Activated CD8-positive, alpha-beta T cell treated with anti-CD3 and anti-CD28 coated beads for 36 hours (primary cell): ENCODE results near the gene CAT. TPM values are rescaled to one million over a fixed set of nuclear protein-coding genes. Genes with fewer than 3 reads are reported as not detected.

Source experiments
- ATAC-seq: fragments of 200-7000 bp; cut with Tn5 transposase; one replicate; pipeline ENCODE4 v1.10.0; 2021; ENCODE audit warnings: mild to moderate bottlenecking, moderate library complexity
- CTCF ChIA-PET: fragments of 350-600 bp; sonication (Branson Sonifier 250); formaldehyde crosslinking; loops from one replicate; lab custom pipeline; 2021; ENCODE audit warnings: antibody characterized with exemption; lab: Charles Lee
- POLR2A ChIA-PET: fragments of 350-600 bp; sonication (Branson Sonifier 250); formaldehyde crosslinking; loops from one replicate; lab custom pipeline; 2021; ENCODE audit warnings: antibody characterized with exemption; lab: Charles Lee
- DNase-seq: peaks from one replicate; pipeline ENCODE4 v3.0.0-alpha.2; 2020
- H3K27ac Mint-ChIP-seq: one replicate; pipeline ENCODE4 v1.8.0; 2021; ENCODE audit warnings: mild to moderate bottlenecking, mixed read lengths
- H3K27me3 Mint-ChIP-seq: one replicate; pipeline ENCODE4 v1.8.0; 2021; ENCODE audit warnings: mixed read lengths
- H3K36me3 Mint-ChIP-seq: one replicate; pipeline ENCODE4 v1.8.0; 2021; ENCODE audit warnings: low read depth, mixed read lengths
- H3K4me1 Mint-ChIP-seq: one replicate; pipeline ENCODE4 v1.8.0; 2021; ENCODE audit warnings: low read depth, mixed read lengths
- H3K4me3 Mint-ChIP-seq: one replicate; pipeline ENCODE4 v1.8.0; 2021; ENCODE audit warnings: mild to moderate bottlenecking, moderate library complexity, mixed read lengths
- H3K9me3 Mint-ChIP-seq: one replicate; pipeline ENCODE4 v1.8.0; 2021; ENCODE audit warnings: mixed read lengths
- intact Hi-C: fragments of 100-400 bp; cut with micrococcal nuclease; formaldehyde crosslinking; loops from one replicate; pipeline ENCODE4 v1.10.0; 2022
- total RNA-seq, 2 experiments: library from RNA; stranded (reverse); gene quantifications; one replicate each; pipeline ENCODE4 v1.2.3, GENCODE V29; 2021
- TF ChIP-seq, protein P1 (sequence below): fragments of 200-600 bp; IDR thresholded peaks from one replicate; pipeline ENCODE4 v1.8.0; 2022; ENCODE audit warnings: antibody characterized with exemption, mild to moderate bottlenecking

CAT gene
- total RNA-seq, 2 experiments from 2014 or later: 23.9 to 24.8 TPM

- POLR2A ChIA-PET: no interaction called here
- no peak for ATAC-seq
These were observed 40.9 kb upstream of the CAT start for GRCh38 chr11:34397811-34398210.

DNA sequence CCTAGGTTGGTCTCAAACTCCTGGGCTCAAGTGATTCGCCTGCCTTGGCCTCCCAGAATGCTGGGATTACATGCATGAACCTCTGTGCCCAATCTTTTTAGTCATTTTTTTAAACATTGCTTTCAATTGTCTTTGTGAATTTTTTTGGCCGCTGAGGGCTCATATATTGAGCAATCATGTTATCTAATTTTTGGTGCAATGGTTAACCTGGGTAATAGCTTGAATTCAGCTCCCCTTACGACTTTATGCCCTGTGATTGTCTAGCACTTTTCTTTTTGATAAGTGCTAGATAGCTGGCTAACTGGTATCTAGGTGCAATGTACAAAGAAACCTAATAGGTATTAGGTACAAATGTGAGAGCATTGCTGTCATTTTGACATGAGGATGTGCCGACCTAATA is 35.3 kb upstream of the CAT start:
- POLR2A ChIA-PET: interaction anchor here (0.7 to 1.4 kb wide), 2 partner anchors 30 to 37 kb away, joined by 3 to 4 read pairs; no protein-coding TSS in a partner anchor
- Mint-ChIP-seq H3K27me3 (peaks cover 16% of the 10 kb centered on the region), H3K4me3 (no peak overlapping the region), H3K4me1 (peaks cover 14% of the 10 kb centered on the region), H3K36me3 (no peaks in the 10 kb centered on the region), H3K9me3 (no peaks in the 10 kb centered on the region), H3K27ac (no peak overlapping the region)
- intact Hi-C loops: no loop called here
- CTCF ChIA-PET: interaction anchor here (1.0 to 1.3 kb wide), 4 partner anchors 9 to 89 kb away, joined by 3 read pairs; no protein-coding TSS in a partner anchor
- DNase-seq (no peak), ATAC-seq (no peak)
- TF ChIP-seq, protein P1, sequence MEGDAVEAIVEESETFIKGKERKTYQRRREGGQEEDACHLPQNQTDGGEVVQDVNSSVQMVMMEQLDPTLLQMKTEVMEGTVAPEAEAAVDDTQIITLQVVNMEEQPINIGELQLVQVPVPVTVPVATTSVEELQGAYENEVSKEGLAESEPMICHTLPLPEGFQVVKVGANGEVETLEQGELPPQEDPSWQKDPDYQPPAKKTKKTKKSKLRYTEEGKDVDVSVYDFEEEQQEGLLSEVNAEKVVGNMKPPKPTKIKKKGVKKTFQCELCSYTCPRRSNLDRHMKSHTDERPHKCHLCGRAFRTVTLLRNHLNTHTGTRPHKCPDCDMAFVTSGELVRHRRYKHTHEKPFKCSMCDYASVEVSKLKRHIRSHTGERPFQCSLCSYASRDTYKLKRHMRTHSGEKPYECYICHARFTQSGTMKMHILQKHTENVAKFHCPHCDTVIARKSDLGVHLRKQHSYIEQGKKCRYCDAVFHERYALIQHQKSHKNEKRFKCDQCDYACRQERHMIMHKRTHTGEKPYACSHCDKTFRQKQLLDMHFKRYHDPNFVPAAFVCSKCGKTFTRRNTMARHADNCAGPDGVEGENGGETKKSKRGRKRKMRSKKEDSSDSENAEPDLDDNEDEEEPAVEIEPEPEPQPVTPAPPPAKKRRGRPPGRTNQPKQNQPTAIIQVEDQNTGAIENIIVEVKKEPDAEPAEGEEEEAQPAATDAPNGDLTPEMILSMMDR: no peak

More at GRCh38 chr11:34397811-34398210, 40.9 kb upstream of the CAT start:
- Mint-ChIP-seq H3K4me1 (no peaks in the 10 kb centered on the region), H3K36me3 (peaks cover 8% of the 10 kb centered on the region), H3K27me3 (peaks cover 9% of the 10 kb centered on the region), H3K27ac (no peak overlapping the region), H3K4me3 (no peak overlapping the region), H3K9me3 (peaks cover 14% of the 10 kb centered on the region)
- no peak for DNase-seq
- CTCF ChIA-PET: no interaction called here
- intact Hi-C loops: no loop called here
- TF ChIP-seq, protein P1: no peak

GRCh38 chr11:34404280-34404679 is 34.5 kb upstream of the CAT start:
- no peak for ATAC-seq

GRCh38 chr11:34405079-34405858 is 33.5 kb upstream of the CAT start:
- H3K4me3 Mint-ChIP-seq: no peak overlapping the region
- ATAC-seq: peak; percentile 65
- peaks cover 21% of the 10 kb centered on the region for H3K27me3 Mint-ChIP-seq
- H3K36me3 Mint-ChIP-seq: no peaks in the 10 kb centered on the region
- TF ChIP-seq, protein P1: no peak
- no peaks in the 10 kb centered on the region for H3K9me3 Mint-ChIP-seq
- no peak overlapping the region for H3K27ac Mint-ChIP-seq
- intact Hi-C loops: no loop called here
- peak; percentile 9 for DNase-seq
- ChIA-PET CTCF (interaction anchor here (1.2 kb wide), 1 partner anchor 63 kb away, joined by 3 read pairs; no protein-coding TSS in a partner anchor), POLR2A (interaction anchor here (0.6 kb wide), 1 partner anchor 53 kb away, joined by 3 read pairs; no protein-coding TSS in a partner anchor)
- H3K4me1 Mint-ChIP-seq: peaks cover 14% of the 10 kb centered on the region

More at GRCh38 chr11:34404280-34404679, 34.5 kb upstream of the CAT start:
- Mint-ChIP-seq H3K36me3 (no peaks in the 10 kb centered on the region), H3K27ac (no peak overlapping the region), H3K27me3 (peaks cover 21% of the 10 kb centered on the region), H3K4me1 (peaks cover 14% of the 10 kb centered on the region), H3K4me3 (no peak overlapping the region), H3K9me3 (no peaks in the 10 kb centered on the region)
- TF ChIP-seq, protein P1: no peak
- intact Hi-C loops: no loop called here
- ChIA-PET CTCF (interaction anchor here (1.2 to 1.3 kb wide), 3 partner anchors 10 to 64 kb away, joined by 3 read pairs; no protein-coding TSS in a partner anchor), POLR2A (interaction anchor here (0.6 kb wide), 1 partner anchor 54 kb away, joined by 3 read pairs; no protein-coding TSS in a partner anchor)
- DNase-seq: no peak

DNA sequence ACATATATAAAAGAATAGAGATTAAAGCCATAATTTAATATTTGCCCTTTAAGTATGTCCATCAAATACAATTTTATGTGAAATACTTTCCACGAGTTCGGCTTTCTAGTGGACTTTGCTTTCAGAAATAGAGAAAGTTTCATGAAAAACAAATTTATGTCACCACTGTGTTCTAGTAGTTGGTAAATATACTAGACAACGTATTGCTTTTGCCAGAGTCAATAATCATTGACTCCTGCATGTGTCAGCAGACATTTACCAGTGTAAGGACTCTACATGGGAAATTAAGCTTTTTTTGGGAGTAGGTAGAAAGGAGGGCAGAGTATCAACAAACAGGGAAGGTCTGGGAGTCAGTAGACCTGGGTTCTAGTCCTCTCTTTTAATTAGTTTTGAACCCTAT is 32.3 kb upstream of the CAT start:
- no peaks in the 10 kb centered on the region for H3K9me3 Mint-ChIP-seq
- TF ChIP-seq, protein P1: no peak
- H3K27ac Mint-ChIP-seq: no peak overlapping the region
- H3K36me3 Mint-ChIP-seq: no peaks in the 10 kb centered on the region
- DNase-seq: no peak
- POLR2A ChIA-PET: no interaction called here
- intact Hi-C loops: no loop called here
- ATAC-seq: no peak
- CTCF ChIA-PET: no interaction called here
- peaks cover 21% of the 10 kb centered on the region for H3K27me3 Mint-ChIP-seq
- H3K4me1 Mint-ChIP-seq: peaks cover 14% of the 10 kb centered on the region
- no peak overlapping the region for H3K4me3 Mint-ChIP-seq
